Spleen (tissue), 11 donors: ENCODE measurements around the gene NRSN2. TPM values are rescaled to one million over a fixed set of nuclear protein-coding genes. Genes with fewer than 3 reads are reported as not detected.
A peak's percentile ranks its signal among the peaks of the same experiment; 100 is the strongest.

Source experiments
- DNase-seq: peaks from one replicate; pipeline ENCODE4 v3.0.0-alpha.2; 2020
- H3K27ac ChIP-seq, 8 donors: fragments of 200-600 bp; sonication (generic) in 7 of 8; 1 replicate in 4 of 8; 2 replicates in 4 of 8; pipeline versions ENCODE4 v1.5.0 to v1.8.0; 2016 to 2021; ENCODE audit warnings: inconsistent platforms in 4 of 8, mild to moderate bottlenecking in 4 of 8, moderate library complexity in 1 of 8
- H3K27me3 ChIP-seq, 7 donors: fragments of 200-600 bp; sonication (generic) in 6 of 7; replicated peaks in 1 of 7; 1 replicate in 4 of 7; 2 replicates in 3 of 7; pipeline versions ENCODE4 v1.5.0 to v1.8.0; 2016 to 2021; ENCODE audit warnings: inconsistent platforms in 3 of 7, mild to moderate bottlenecking in 1 of 7
- H3K36me3 ChIP-seq, 6 donors: fragments of 200-600 bp; sonication (generic) in 5 of 6; 1 replicate in 4 of 6; 2 replicates in 2 of 6; pipeline versions ENCODE4 v1.5.0 to v1.8.0; 2016 to 2021; ENCODE audit warnings: inconsistent platforms in 2 of 6
- H3K4me1 ChIP-seq, 6 donors: fragments of 200-600 bp; sonication (generic) in 5 of 6; 1 replicate in 3 of 6; 2 replicates in 3 of 6; pipeline versions ENCODE4 v1.5.0 to v1.8.0; 2016 to 2021; ENCODE audit warnings: inconsistent platforms in 3 of 6
- H3K4me3 ChIP-seq, 8 donors: fragments of 200-600 bp; sonication (generic) in 7 of 8; 1 replicate in 4 of 8; 2 replicates in 4 of 8; pipeline versions ENCODE4 v1.5.0 to v1.8.0; 2016 to 2021; ENCODE audit warnings: inconsistent platforms in 4 of 8, mild to moderate bottlenecking in 4 of 8, moderate library complexity in 2 of 8
- H3K9me3 ChIP-seq, 8 donors: fragments of 200-600 bp; sonication (generic) in 7 of 8; 1 replicate in 4 of 8; 2 replicates in 4 of 8; pipeline versions ENCODE4 v1.5.0 to v1.8.0; 2016 to 2021; ENCODE audit warnings: inconsistent platforms in 4 of 8
- POLR2A ChIP-seq, 3 donors: fragments of 450-650 bp; IDR thresholded peaks; one replicate each; pipeline ENCODE4 v1.5.1; 2017; ENCODE audit warnings: antibody characterized with exemption in 3 of 3, mild to moderate bottlenecking in 1 of 3
- POLR2AphosphoS5 ChIP-seq, 3 donors: sonication (generic); formaldehyde crosslinking; IDR thresholded peaks; one replicate each; pipeline ENCODE4 v1.5.1; 2017; ENCODE audit warnings: antibody characterized with exemption in 3 of 3
- WGBS, 5 donors: extraction: QIAGEN DNeasy Blood & Tissue Kit in 3 of 5; methylation state at CpG; one replicate each; pipeline versions ENCODE4 v1.1.5 to v1.1.7; 2013 to 2018; 5-methylcytosine and 5-hydroxymethylcytosine counted together
- intact Hi-C: fragments of 100-400 bp; cut with DNase I; formaldehyde crosslinking; loops from one replicate; pipeline ENCODE4 v1.15.0; 2023; ENCODE audit warnings: low total_unique reads
- polyA plus RNA-seq, 3 donors: library from polyadenylated mRNA; stranded (reverse); fragments of 200-250 nt; gene quantifications; one replicate each; pipeline ENCODE4 v1.2.1, GENCODE V29; 2013
- total RNA-seq, 7 donors: library from RNA; depleted of rRNA in 3 of 7; stranded (reverse); fragments of >200 nt in 3 of 7; fragmentation: NEBNext Ultra II Directional in 4 of 7; extraction: Animal tissue kit (Norgen Biotek cat#: 25700) in 4 of 7; gene quantifications; one replicate each; pipeline versions ENCODE4 v1.1.0 to v1.2.1, GENCODE V29; 2016 to 2021
- TF ChIP-seq, protein P1 (sequence below), 11 experiments: fragments of 200-600 bp in 7 of 11; fragments of 450-650 bp in 4 of 11; sonication (generic) in 4 of 11; IDR thresholded peaks in 8 of 11; conservative IDR thresholded peaks in 3 of 11; 1 replicate in 7 of 11; 2 replicates in 4 of 11; pipeline versions ENCODE4 v1.4.0 to v1.8.0; 2016 to 2021; ENCODE audit warnings: antibody characterized with exemption in 11 of 11, inconsistent platforms in 4 of 11, mild to moderate bottlenecking in 1 of 11
- donor health status: healthy with polysubstance abuse.
- donor health status: DM: no; HTN: no; CAD: no; lungs with moderate emphysema.
- donor health status: DM: no; HTN: no; CAD: no.
- donor health status: Bipolar disorder and iron deficiency.
- donor health status: healthy.
- donor health status: DM: no; HTN: no; CAD: no.
- donor health status: DM: yes; HTN: yes; CAD: no.

The NRSN2 gene
- total and polyA plus RNA-seq, 10 donors, result 10.5 to 26.3 (median 16.8) TPM

GRCh38 chr20:300345-300990 lies 46.4 kb upstream of the NRSN2 start:
- no peak for DNase-seq
- Histone ChIP-seq H3K9me3 (no peaks in the 10 kb centered on the region), H3K4me3 (peak overlapping the region in 7 of 8 donors; percentile 64 to 91 (median 85)), H3K36me3 (peaks cover 0 to 27% (median 0%) of the 10 kb centered on the region in 6 donors), H3K27me3 (no peaks in the 10 kb centered on the region), H3K4me1 (peaks cover 35 to 66% (median 57%) of the 10 kb centered on the region in 6 donors), H3K27ac (peak overlapping the region; percentile 42 to 99 (median 98))
- intact Hi-C loops, result no loop called here
- WGBS, 5 donors, result 47 to 65% (median 50%) methylated on average over 10 of the region's 10 CpGs
- TF ChIP-seq, protein P1, sequence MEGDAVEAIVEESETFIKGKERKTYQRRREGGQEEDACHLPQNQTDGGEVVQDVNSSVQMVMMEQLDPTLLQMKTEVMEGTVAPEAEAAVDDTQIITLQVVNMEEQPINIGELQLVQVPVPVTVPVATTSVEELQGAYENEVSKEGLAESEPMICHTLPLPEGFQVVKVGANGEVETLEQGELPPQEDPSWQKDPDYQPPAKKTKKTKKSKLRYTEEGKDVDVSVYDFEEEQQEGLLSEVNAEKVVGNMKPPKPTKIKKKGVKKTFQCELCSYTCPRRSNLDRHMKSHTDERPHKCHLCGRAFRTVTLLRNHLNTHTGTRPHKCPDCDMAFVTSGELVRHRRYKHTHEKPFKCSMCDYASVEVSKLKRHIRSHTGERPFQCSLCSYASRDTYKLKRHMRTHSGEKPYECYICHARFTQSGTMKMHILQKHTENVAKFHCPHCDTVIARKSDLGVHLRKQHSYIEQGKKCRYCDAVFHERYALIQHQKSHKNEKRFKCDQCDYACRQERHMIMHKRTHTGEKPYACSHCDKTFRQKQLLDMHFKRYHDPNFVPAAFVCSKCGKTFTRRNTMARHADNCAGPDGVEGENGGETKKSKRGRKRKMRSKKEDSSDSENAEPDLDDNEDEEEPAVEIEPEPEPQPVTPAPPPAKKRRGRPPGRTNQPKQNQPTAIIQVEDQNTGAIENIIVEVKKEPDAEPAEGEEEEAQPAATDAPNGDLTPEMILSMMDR (IDR thresholded peaks at IDR 0.05 in 8 of 11, conservative IDR thresholded peaks at IDR 0.05 in 3 of 11), result no peak
- TF ChIP-seq POLR2A (IDR thresholded peaks at IDR 0.05) (no peak), POLR2AphosphoS5 (IDR thresholded peaks at IDR 0.05) (no peak)

DNA sequence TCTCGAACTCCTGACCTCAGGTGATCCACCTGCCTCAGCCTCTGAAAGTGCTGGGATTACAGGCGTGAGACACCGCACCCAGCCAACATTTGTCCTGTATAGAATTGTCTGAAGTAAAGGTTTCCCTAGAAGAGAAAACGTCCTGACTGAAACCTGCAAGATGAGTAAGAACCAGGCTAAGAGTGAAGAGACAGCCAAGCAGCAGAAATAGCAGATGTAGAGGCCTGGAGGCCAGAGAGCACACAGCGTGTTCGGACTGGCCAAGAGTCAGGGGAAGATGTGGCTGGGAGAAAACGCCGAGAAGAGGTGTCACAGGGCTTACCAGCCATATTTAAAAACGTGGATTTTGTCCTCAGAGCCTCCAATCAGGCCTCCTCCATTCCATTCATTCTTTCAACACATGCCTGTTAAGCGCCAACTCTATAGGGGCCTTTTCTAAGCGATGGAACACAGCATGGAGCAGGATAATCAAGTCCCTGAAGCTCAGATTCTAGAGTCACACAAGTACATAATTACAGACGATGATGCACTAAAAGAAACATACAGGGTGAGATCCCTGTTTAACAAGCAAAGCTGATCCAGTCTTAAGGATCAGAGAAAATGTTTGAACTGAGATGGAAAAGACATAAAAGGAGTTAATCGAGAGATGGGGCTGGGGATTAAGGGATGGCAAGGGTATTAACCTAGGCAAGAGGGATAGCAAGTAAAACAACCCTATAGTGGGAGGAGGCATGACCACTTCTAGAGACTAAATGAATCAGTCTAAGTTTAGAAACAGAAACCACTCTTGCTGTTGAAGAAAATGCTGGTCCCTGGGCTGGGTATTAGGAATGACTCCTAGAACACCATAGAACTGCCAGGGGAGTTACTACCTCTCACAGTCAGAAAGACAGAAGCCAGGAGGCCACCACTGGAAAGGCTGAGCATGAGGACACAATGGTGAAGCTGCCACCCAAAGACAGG lies 44.7 kb upstream of the NRSN2 start:
- intact Hi-C loops, result no loop called here
- Histone ChIP-seq H3K27me3 (no peaks in the 10 kb centered on the region), H3K4me1 (peaks cover 32 to 50% (median 43%) of the 10 kb centered on the region in 6 donors), H3K27ac (peak overlapping the region in 7 of 8 donors; percentile 42 to 99 (median 99)), H3K9me3 (no peaks in the 10 kb centered on the region), H3K36me3 (peaks cover 0 to 27% (median 0%) of the 10 kb centered on the region in 6 donors), H3K4me3 (no peak overlapping the region)
- DNase-seq, result no peak
- WGBS, 5 donors, result 73 to 81% (median 78%) methylated on average over 13 of the region's 13 CpGs
- TF ChIP-seq, protein P1 (IDR thresholded peaks at IDR 0.05 in 8 of 11, conservative IDR thresholded peaks at IDR 0.05 in 3 of 11), result no peak
- TF ChIP-seq POLR2AphosphoS5 (IDR thresholded peaks at IDR 0.05) (no peak), POLR2A (IDR thresholded peaks at IDR 0.05) (no peak)

- H3K9me3 ChIP-seq, result no peaks in the 10 kb centered on the region
- 67 to 90% (median 73%) methylated on average over 11 of the region's 11 CpGs for WGBS, 5 donors
- TF ChIP-seq, protein P1 (IDR thresholded peaks at IDR 0.05 in 8 of 11, conservative IDR thresholded peaks at IDR 0.05 in 3 of 11), result no peak
- TF ChIP-seq POLR2AphosphoS5 (IDR thresholded peaks at IDR 0.05), result no peak
- TF ChIP-seq POLR2A (IDR thresholded peaks at IDR 0.05), result no peak
- H3K4me1 ChIP-seq, result peaks cover 22 to 47% (median 33%) of the 10 kb centered on the region in 6 donors
- H3K4me3 ChIP-seq, result no peak overlapping the region
- no peak for DNase-seq
- H3K27ac ChIP-seq, result no peak overlapping the region
- intact Hi-C loops, result no loop called here
- H3K27me3 ChIP-seq, result no peaks in the 10 kb centered on the region
- peaks cover 0 to 14% (median 0%) of the 10 kb centered on the region in 6 donors for H3K36me3 ChIP-seq
Observed at GRCh38 chr20:305745-306144, 41.2 kb upstream of the NRSN2 start.
